ENCODE results near the gene ATP1B1. TPM values are rescaled to one million over a fixed set of nuclear protein-coding genes. Genes with fewer than 3 reads are reported as not detected.
A peak's percentile ranks its signal among the peaks of the same experiment; 100 is the strongest.

Gene ATP1B1
- total and polyA plus RNA-seq, 9 of the 15 experiments (the other 6 are each of a cell fraction or from before 2014, with no cell fraction given) = 0.76 to 3.0 (median 1.7) TPM

GRCh38 chr1:169105434-169106094 lies 926 bp upstream of the ATP1B1 start (continued):
- no peak for TF ChIP-seq PBX2 (CRISPR knock-in tag; IDR thresholded peaks at IDR 0.05; ENCODE audit: low read depth)
- no peak for TF ChIP-seq PBX2 (tag; conservative IDR thresholded peaks at IDR 0.05; ENCODE audit: low read depth)
- TF ChIP-seq ZNF263 (CRISPR knock-in tag; IDR thresholded peaks at IDR 0.05; ENCODE audit: borderline replicate concordance) = no peak
- TF ChIP-seq BHLHE40 (IDR thresholded peaks at IDR 0.05; ENCODE audit: low read length) = peak; percentile 8; the same call in 1 of the 2 replicates
- no peak for TF ChIP-seq ZKSCAN1 (IDR thresholded peaks at IDR 0.05; ENCODE audit: low read depth, low read length)
- TF ChIP-seq TEAD1 (CRISPR knock-in tag; IDR thresholded peaks at IDR 0.05) = no peak
- TF ChIP-seq RBM34 (IDR thresholded peaks at IDR 0.05; ENCODE audit: borderline replicate concordance, insufficient read depth, low read length) = no peak
- TF ChIP-seq ZNF347 (CRISPR knock-in tag; IDR thresholded peaks at IDR 0.05; ENCODE audit: low read depth) = no peak
- TF ChIP-seq CBX3 (IDR thresholded peaks at IDR 0.05; ENCODE audit: borderline replicate concordance in 1 of 2, low read length in 2 of 2) = no peak
- peak; percentile 63 for TF ChIP-seq EGR1 (conservative IDR thresholded peaks at IDR 0.05)
- TF ChIP-seq MGA (IDR thresholded peaks at IDR 0.05) = no peak
- no peak for TF ChIP-seq ILK (tag; IDR thresholded peaks at IDR 0.05; ENCODE audit: borderline replicate concordance, low read depth)
- no peak; the same call in 1 of the 2 replicates for TF ChIP-seq SP1 (CRISPR knock-in tag; IDR thresholded peaks at IDR 0.05)
- TF ChIP-seq BRCA1 (IDR thresholded peaks at IDR 0.05) = no peak
- 0 out of 2 replicates have a peak, but pooled peaks have one; percentile 18 for TF ChIP-seq BRCA1 (CRISPR knock-in tag; IDR thresholded peaks at IDR 0.05)
